22Rv1 (cell line): ENCODE results near the gene FRY.

Experiments used
- CTCF ChIP-seq: fragments of 450-650 bp; IDR thresholded peaks from 2 replicates; pipeline ENCODE4 v1.5.1; 2017; ENCODE audit warnings: mild to moderate bottlenecking
- ZFX ChIP-seq: fragments of 450-650 bp; IDR thresholded peaks from 2 replicates; pipeline ENCODE4 v1.6.1; 2017; ENCODE audit warnings: antibody characterized with exemption, borderline replicate concordance

GRCh38 chr13:32320528-32320927 lies 289.0 kb downstream of the FRY start:
- no peak for TF ChIP-seq CTCF
- no peak for TF ChIP-seq ZFX
